ENCODE results near the gene EYS.
"Not testable (repeated sequence)": the region's sequence is repeated elsewhere in the genome, so short reads cannot be mapped to it uniquely, and the experiment has no call there.

Gene EYS

GRCh38 chr6:65059568-65059967 is 647.5 kb downstream of the EYS start:
- TF ChIP-seq CTCF (IDR thresholded peaks at IDR 0.05), result no peak
- no peak overlapping the region for H3K27ac ChIP-seq
- H3K4me3 ChIP-seq, result no peak overlapping the region
- DNase-seq (ENCODE audit: low spot score), result no peak

DNA sequence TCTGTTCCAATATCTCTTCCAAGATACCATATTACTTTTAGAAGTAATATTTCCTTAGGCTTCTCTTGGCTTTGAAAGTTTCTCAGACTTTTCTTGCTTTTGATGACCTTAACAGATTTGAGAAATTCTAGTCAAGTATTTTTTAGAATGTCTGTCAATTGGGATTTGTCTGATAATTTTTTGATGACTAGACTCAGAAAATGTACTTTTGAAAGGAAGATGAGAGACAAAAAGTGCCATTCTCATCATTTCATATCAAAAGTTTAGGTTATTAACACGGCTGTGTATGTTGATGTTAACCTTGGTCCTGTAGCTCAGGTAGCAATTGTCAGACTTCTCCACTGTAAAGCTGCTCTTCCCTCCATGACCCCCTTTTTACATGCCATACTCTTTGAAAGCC is 651.5 kb downstream of the EYS start:
- DNase-seq (ENCODE audit: low spot score), result no peak
- Histone ChIP-seq H3K27ac (no peak overlapping the region), H3K4me3 (no peak overlapping the region)
- TF ChIP-seq CTCF (IDR thresholded peaks at IDR 0.05), result no peak

- TF ChIP-seq CTCF (IDR thresholded peaks at IDR 0.05), result no peak
- Histone ChIP-seq H3K4me3 (no peak overlapping the region), H3K27ac (no peak overlapping the region)
- DNase-seq (ENCODE audit: low spot score), result no peak
Measured at GRCh38 chr6:65052626-65053025, 654.4 kb downstream of the EYS start.

DNA sequence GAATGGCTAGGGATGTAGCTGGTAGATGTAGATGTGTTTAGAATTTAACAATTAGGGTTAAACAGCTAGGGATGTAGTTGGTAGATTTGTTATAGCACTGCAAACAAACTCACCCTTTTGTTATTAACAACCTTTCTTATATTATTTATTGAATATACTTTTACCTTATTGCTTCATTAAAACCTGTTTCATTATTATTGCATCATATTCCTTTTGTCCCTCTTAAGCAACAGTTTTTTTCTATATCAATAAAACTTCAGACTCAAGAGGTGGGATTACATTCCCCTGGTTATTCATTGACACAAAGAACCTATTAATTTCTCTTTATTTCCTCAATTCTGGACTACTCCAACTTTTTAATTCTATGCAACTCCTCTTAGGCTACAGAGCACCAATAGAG is 661.2 kb downstream of the EYS start:
- Histone ChIP-seq H3K4me3 (no peak overlapping the region), H3K27ac (no peak overlapping the region)
- no peak for DNase-seq (ENCODE audit: low spot score)
- no peak for TF ChIP-seq CTCF (IDR thresholded peaks at IDR 0.05)

- DNase-seq (ENCODE audit: low spot score), result no peak
- TF ChIP-seq CTCF (IDR thresholded peaks at IDR 0.05), result no peak
- no peak overlapping the region for H3K4me3 ChIP-seq
- H3K27ac ChIP-seq, result no peak overlapping the region
Measured at GRCh38 chr6:65014006-65014405, 693.0 kb downstream of the EYS start.

- Histone ChIP-seq H3K27ac (no peak overlapping the region), H3K4me3 (no peak overlapping the region)
- no peak for DNase-seq (ENCODE audit: low spot score)
- no peak for TF ChIP-seq CTCF (IDR thresholded peaks at IDR 0.05)
Measured at GRCh38 chr6:65006788-65007187, 700.2 kb downstream of the EYS start.

DNA sequence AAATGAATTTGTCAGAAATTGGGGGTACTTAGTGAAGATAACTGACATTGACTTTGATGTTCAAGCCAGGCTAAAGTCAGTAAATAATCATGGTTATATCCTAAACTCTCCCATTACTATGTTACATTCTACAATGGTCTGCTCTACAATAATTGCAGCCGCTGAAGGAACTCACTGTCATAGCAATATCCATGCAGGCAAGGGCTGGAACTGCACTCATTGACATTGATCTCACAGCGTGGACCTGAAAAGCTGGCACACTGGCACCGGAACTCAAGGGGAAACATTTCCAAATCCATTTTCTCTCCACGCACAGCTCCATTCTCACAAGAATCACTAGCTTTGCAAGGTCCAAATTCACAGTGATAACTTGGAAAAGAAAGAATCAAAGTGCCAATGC is 702.7 kb downstream of the EYS start:
- Histone ChIP-seq H3K27ac (no peak overlapping the region), H3K4me3 (no peak overlapping the region)
- TF ChIP-seq CTCF (IDR thresholded peaks at IDR 0.05), result no peak
- DNase-seq (ENCODE audit: low spot score), result no peak

DNA sequence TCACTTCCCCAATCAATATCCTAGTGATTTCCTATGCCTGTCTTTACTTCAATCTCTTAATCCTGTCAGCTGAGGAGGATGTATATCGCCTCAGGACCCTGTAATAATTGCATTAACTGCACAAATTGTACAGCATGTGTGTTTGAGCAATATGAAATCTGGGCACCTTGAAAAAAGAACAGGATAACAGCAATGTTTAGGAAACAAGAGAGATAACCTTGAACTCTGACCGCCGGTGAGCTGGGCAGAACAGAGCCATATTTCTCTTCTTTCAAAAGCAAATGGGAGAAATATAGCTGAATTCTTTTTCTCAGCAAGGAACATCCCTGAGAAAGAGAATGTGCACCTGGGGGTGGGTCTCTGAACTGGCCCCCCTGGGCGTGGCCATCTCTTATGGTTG is 704.1 kb downstream of the EYS start:
- not testable (repeated sequence) for DNase-seq (ENCODE audit: low spot score); H3K4me3 ChIP-seq; H3K27ac ChIP-seq
